K562 (cell line): ENCODE results near the gene MAP3K14. TPM values are rescaled to one million over a fixed set of nuclear protein-coding genes. Genes with fewer than 3 reads are reported as not detected.

Experiments used
- ATAC-seq: fragments of 200-7000 bp; cut with Tn5 transposase; 3 replicates; pipeline ENCODE4 v1.9.1; 2020; ENCODE audit warnings: moderate library complexity
- BruUV-seq: library from RNA; stranded (reverse); fragments of 400-500 nt; replicated peaks from 2 replicates; lab custom pipeline; 2021; lab: Mats Ljungman, UMichigan
- CTCF ChIA-PET: fragments of 300-600 bp; formaldehyde crosslinking; extraction: SDS; loops from one replicate; lab custom pipeline; 2021; ENCODE audit warnings: low intra/inter-chr PET ratio; lab: Yijun Ruan, JAX
- POLR2A ChIA-PET: fragments of 300-600, 350-650 bp; sonication (Branson Sonifier 250); formaldehyde crosslinking; extraction: SDS; loops from one replicate; lab custom pipeline; 2021; ENCODE audit warnings: antibody characterized with exemption, inconsistent platforms; lab: Yijun Ruan, JAX
- DNase-seq, 4 experiments: peaks; one replicate each; pipeline versions ENCODE4 v3.0.0 to v3.0.0-alpha.2; 2011 to 2018; ENCODE audit warnings: low spot score in 3 of 4, mixed read lengths in 3 of 4; ENCODE audit errors: extremely low read depth in 1 of 4
- FAIRE-seq: peaks from 2 replicates; lab custom pipeline; 2011; peaks lifted over from hg19 to GRCh38; lab: Jason Lieb, UNC
- H2AFZ ChIP-seq: 2 replicates; pipeline ENCODE4 v1.6.0; 2011; ENCODE audit warnings: low read depth, low read length, control low read depth, inconsistent platforms
- H3K27ac ChIP-seq: fragments of 200-600 bp; 3 replicates; pipeline ENCODE4 v1.8.0; 2011; ENCODE audit warnings: low read depth, mild to moderate bottlenecking, control low read depth, inconsistent platforms, low read length, moderate library complexity, mixed read lengths; ENCODE audit errors: extremely low read depth
- H3K27me3 ChIP-seq, 2 experiments: fragments of 300-600 bp in 1 of 2; 2 replicates in 1 of 2; 3 replicates in 1 of 2; pipeline versions ENCODE4 v1.6.0 to v1.8.0; 2011; ENCODE audit warnings: inconsistent platforms in 2 of 2, low read length in 2 of 2, mild to moderate bottlenecking in 1 of 2, mixed read lengths in 1 of 2, moderate library complexity in 1 of 2; ENCODE audit not compliant: control insufficient read depth in 2 of 2, insufficient read depth in 2 of 2
- H3K36me3 ChIP-seq: fragments of 300-600 bp; 3 replicates; pipeline ENCODE4 v1.8.0; 2011; ENCODE audit warnings: mild to moderate bottlenecking, low read length, inconsistent platforms; ENCODE audit not compliant: control insufficient read depth, insufficient read depth
- H3K4me1 ChIP-seq, 2 experiments: fragments of 200-600 bp in 1 of 2; replicated peaks in 1 of 2; 2 replicates in 1 of 2; 3 replicates in 1 of 2; pipeline versions ENCODE4 v1.5.1 to v1.8.0; 2011; ENCODE audit warnings: inconsistent platforms in 2 of 2, low read length in 2 of 2, mild to moderate bottlenecking in 1 of 2, mixed read lengths in 1 of 2, moderate library complexity in 1 of 2; ENCODE audit not compliant: control insufficient read depth in 2 of 2, insufficient read depth in 2 of 2
- H3K4me2 ChIP-seq: 2 replicates; pipeline ENCODE4 v1.6.1; 2011; ENCODE audit warnings: low read length, control low read depth, inconsistent platforms, mixed read lengths; ENCODE audit not compliant: insufficient read depth
- H3K4me3 ChIP-seq: fragments of 200-600 bp; sonication (generic), shearing (Covaris generic); 2 replicates; pipeline ENCODE4 v1.5.1; 2016; ENCODE audit warnings: control low read depth, inconsistent platforms
- H3K79me2 ChIP-seq: fragments of 200-600 bp; 3 replicates; pipeline ENCODE4 v1.8.0; 2011; ENCODE audit warnings: low read length, inconsistent platforms; ENCODE audit not compliant: control insufficient read depth, insufficient read depth
- H3K9ac ChIP-seq, 2 experiments: 2 replicates each; pipeline versions ENCODE4 v1.6.0 to v1.6.1; 2011; ENCODE audit warnings: low read depth in 2 of 2, low read length in 2 of 2, control low read depth in 1 of 2, inconsistent platforms in 1 of 2, mild to moderate bottlenecking in 1 of 2, mixed read lengths in 1 of 2; ENCODE audit not compliant: insufficient read depth in 1 of 2
- H3K9me1 ChIP-seq: one replicate; pipeline ENCODE4 v1.6.0; 2011; ENCODE audit warnings: inconsistent platforms, mild to moderate bottlenecking, low read length, moderate library complexity; ENCODE audit not compliant: control insufficient read depth, insufficient read depth
- H3K9me3 ChIP-seq: replicated peaks from 2 replicates; pipeline ENCODE4 v1.5.1; 2011; ENCODE audit warnings: low read depth, low read length, inconsistent platforms; ENCODE audit not compliant: control insufficient read depth, insufficient read depth
- H4K20me1 ChIP-seq: replicated peaks from 2 replicates; pipeline ENCODE4 v1.6.1; 2011; ENCODE audit warnings: low read length, inconsistent platforms, mixed read lengths; ENCODE audit not compliant: control insufficient read depth, insufficient read depth
- POLR2G ChIP-seq: fragments of 200-400 bp; formaldehyde crosslinking; IDR thresholded peaks from 2 replicates; pipeline ENCODE4 v1.6.1; 2017; ENCODE audit warnings: low read depth, mild to moderate bottlenecking, antibody characterized with exemption, low read length, moderate library complexity
- WGBS: fragments of 100-300 bp; shearing (Covaris generic); methylation state at CpG from one replicate; pipeline ENCODE4 v1.1.6; 2016; ENCODE audit warnings: low coverage, mixed read lengths; ENCODE audit not compliant: insufficient coverage; ENCODE audit errors: missing lambda C conversion rate; 5-methylcytosine and 5-hydroxymethylcytosine counted together
- in situ Hi-C: fragments of 300-500 bp; cut with MboI; formaldehyde crosslinking; loops from 4 replicates; pipeline ENCODE4 v1.15.0; 2018; ENCODE audit warnings: inconsistent platforms, mixed read lengths
- intact Hi-C: fragments of 100-400 bp; cut with micrococcal nuclease; formaldehyde crosslinking; loops from 2 replicates; pipeline ENCODE4 v1.14.2; 2022
- polyA plus RNA-seq, 8 experiments: library from polyadenylated mRNA; depleted of rRNA in 4 of 8; stranded (reverse) in 5 of 8; unstranded in 3 of 8; fragments of >200 nt; fragmentation: Nextera tagmentation in 2 of 8; fragmentation: Illumina TruSeq in 1 of 8; extraction: Ambion mirVana in 2 of 8; extraction: Trizol in 1 of 8; gene quantifications; 2 replicates each; pipeline versions ENCODE4 v1.2.1 to v1.2.3, GENCODE V29; 2011 to 2014; ENCODE audit warnings: inconsistent platforms in 1 of 8, missing spikeins in 1 of 8
- total RNA-seq, 7 experiments: library from RNA; depleted of rRNA in 6 of 7; stranded (reverse); fragments of >200 nt in 6 of 7; fragmentation: Illumina TruSeq in 2 of 7; extraction: Trizol in 2 of 7; gene quantifications; 2 replicates each; pipeline versions ENCODE4 v1.2.1 to v1.2.3, GENCODE V29; 2011 to 2021; ENCODE audit warnings: low replicate concordance in 1 of 7
- TF ChIP-seq, protein P1 (sequence below): fragments of 250-450 bp; sonication (Bioruptor Pico); IDR thresholded peaks from 2 replicates; pipeline ENCODE4 v1.4.0; 2020; ENCODE audit warnings: mild to moderate bottlenecking

Gene MAP3K14
- total and polyA plus RNA-seq, 9 of the 15 experiments (the other 6 are each of a cell fraction or from before 2014, with no cell fraction given), result 0.45 to 8.7 (median 3.2) TPM

DNA sequence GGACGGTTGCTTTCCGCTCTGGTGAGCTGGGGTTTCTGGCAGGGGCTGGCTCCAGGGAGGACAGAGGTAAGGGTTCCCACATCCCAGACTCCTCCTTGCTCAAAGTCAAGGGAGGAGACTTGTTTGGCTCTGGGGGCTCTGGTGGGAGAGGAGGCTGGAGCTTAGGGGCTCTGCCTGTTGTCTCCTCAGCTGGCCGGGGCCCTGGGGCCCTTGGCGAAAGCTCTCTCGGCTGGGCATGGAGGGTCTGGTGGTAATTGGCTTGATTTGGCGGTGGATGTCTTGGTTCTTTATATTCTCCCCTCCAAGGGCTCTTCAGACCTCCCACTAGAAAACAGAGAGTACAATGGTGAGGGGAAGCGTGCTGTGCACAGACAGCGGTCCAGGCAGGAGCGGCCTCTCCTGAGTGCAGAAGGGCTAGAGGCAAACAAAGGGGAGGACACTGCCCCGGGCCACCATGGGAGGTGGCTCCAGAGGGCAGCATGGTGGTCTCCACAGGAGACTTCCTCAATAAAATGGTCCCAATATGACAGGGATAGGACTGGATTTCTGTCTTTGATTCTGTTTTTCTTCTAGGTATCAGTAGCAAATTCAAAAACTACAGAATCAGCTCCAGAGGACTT is 49.3 kb downstream of the MAP3K14 start:
- H3K27ac ChIP-seq, result no peak overlapping the region
- no peak overlapping the region for H2AFZ ChIP-seq
- 0 out of 2 replicates have a peak, but pooled peaks cover 7% of the 10 kb centered on the region for H4K20me1 ChIP-seq
- no peak overlapping the region for H3K4me2 ChIP-seq
- ChIA-PET POLR2A (interaction anchor here (0.6 to 2.4 kb wide), 4 partner anchors 9 to 169 kb away, joined by 3 to 13 read pairs (median 3); no protein-coding TSS in a partner anchor), CTCF (no interaction called here)
- DNase-seq (no peak), ATAC-seq (no peak), FAIRE-seq (no peak)
- intact Hi-C loops (no loop called here), in situ Hi-C loops (no loop called here)
- peaks cover 86% of the 10 kb centered on the region for H3K36me3 ChIP-seq
- H3K27me3 ChIP-seq, result no peaks in the 10 kb centered on the region
- TF ChIP-seq POLR2G, result peak; percentile 23; the same call in 1 of the 2 replicates
- TF ChIP-seq, protein P1, sequence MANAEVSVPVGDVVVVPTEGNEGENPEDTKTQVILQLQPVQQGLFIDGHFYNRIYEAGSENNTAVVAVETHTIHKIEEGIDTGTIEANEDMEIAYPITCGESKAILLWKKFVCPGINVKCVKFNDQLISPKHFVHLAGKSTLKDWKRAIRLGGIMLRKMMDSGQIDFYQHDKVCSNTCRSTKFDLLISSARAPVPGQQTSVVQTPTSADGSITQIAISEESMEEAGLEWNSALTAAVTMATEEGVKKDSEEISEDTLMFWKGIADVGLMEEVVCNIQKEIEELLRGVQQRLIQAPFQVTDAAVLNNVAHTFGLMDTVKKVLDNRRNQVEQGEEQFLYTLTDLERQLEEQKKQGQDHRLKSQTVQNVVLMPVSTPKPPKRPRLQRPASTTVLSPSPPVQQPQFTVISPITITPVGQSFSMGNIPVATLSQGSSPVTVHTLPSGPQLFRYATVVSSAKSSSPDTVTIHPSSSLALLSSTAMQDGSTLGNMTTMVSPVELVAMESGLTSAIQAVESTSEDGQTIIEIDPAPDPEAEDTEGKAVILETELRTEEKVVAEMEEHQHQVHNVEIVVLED, result no peak
- no peaks in the 10 kb centered on the region for H3K9me1 ChIP-seq
- H3K9me3 ChIP-seq, result no peaks in the 10 kb centered on the region
- peaks cover 0 to 13% of the 10 kb centered on the region in 2 experiments; a peak in 1 of 5 replicates for H3K4me1 ChIP-seq
- WGBS, result 92% methylated on average over 10 of the region's 10 CpGs
- H3K9ac ChIP-seq, result no peak overlapping the region; a peak in 1 of 4 replicates
- H3K4me3 ChIP-seq, result no peak overlapping the region
- BruUV-seq, result no TSS peak
- no peaks in the 10 kb centered on the region for H3K79me2 ChIP-seq
